Measurements from ENCODE around the gene CLPTM1.

DNA sequence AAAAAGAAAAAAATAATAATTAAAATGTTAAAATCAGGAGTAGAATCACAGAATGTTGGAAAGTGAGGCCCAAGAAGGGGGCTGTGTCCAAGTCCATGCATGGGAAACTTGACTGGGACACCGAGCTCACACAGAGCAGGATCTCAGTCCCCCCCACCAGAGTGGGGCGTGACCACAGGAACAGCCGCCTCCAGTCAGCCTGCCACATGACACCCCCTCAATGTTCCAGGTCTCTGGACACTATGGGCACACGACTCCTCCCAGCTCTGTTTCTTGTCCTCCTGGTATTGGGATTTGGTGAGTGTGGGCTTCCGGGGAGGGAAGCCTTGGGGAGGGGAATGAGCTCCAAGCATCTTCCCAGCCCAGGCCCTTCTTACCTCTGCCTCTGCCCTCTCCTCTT is 6.9 kb upstream of the CLPTM1 start:
- no peak for TF ChIP-seq POLR2A (IDR thresholded peaks at IDR 0.05)
- TF ChIP-seq, protein P1, sequence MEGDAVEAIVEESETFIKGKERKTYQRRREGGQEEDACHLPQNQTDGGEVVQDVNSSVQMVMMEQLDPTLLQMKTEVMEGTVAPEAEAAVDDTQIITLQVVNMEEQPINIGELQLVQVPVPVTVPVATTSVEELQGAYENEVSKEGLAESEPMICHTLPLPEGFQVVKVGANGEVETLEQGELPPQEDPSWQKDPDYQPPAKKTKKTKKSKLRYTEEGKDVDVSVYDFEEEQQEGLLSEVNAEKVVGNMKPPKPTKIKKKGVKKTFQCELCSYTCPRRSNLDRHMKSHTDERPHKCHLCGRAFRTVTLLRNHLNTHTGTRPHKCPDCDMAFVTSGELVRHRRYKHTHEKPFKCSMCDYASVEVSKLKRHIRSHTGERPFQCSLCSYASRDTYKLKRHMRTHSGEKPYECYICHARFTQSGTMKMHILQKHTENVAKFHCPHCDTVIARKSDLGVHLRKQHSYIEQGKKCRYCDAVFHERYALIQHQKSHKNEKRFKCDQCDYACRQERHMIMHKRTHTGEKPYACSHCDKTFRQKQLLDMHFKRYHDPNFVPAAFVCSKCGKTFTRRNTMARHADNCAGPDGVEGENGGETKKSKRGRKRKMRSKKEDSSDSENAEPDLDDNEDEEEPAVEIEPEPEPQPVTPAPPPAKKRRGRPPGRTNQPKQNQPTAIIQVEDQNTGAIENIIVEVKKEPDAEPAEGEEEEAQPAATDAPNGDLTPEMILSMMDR (IDR thresholded peaks at IDR 0.05): no peak

Measured in Peyer's patch (tissue), 4 donors.